ENCODE measurements around the gene BRI3. TPM values are rescaled to one million over a fixed set of nuclear protein-coding genes. Genes with fewer than 3 reads are reported as not detected.

The BRI3 gene
- total and polyA plus RNA-seq, 11 donors = 51.0 to 274 (median 229) TPM

DNA sequence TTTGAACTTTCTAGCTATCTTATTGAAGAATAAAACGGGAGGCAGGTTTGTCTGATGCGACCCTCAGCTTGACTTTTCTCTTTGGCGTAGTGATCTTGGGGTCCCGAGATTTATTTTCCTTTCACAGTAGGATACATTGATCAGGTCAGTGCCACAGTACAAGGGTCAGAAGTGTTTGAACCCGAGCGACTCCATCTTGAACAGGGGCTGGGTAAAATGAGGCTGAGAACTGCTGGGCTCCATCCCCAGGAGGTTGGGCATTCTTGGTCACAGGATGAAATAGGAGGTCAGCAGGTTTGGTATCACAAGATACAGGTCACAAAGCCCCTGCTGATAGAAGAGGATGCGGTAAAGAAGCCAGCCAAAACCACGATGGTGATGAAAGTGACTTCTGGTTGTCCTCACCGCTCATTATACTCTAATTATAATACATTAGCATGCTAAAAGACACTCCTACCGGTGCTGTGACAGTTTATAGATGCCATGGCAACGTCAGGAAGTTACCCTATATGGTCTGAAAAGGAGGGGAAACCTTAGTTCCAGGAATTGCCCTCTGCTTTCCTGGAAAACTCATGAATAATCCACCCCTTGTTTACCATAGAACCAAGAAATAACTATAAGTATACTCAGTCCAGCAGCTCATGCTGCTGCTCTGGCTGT is 26.4 kb upstream of the BRI3 start:
- H3K9me3 ChIP-seq = no peaks in the 10 kb centered on the region
- H3K27me3 ChIP-seq = no peaks in the 10 kb centered on the region
- H3K27ac ChIP-seq = no peak overlapping the region
- WGBS, 4 donors = 76 to 87% (median 84%) methylated on average over 11 of the region's 11 CpGs
- H3K36me3 ChIP-seq = peaks cover 0 to 16% (median 8%) of the 10 kb centered on the region in 9 donors
- TF ChIP-seq CTCF (IDR thresholded peaks at IDR 0.05) (no peak), POLR2A (IDR thresholded peaks at IDR 0.05) (no peak)
- intact Hi-C loops (cut with DNase I) = no loop called here
- H3K4me3 ChIP-seq = no peak overlapping the region
- peaks cover 0 to 38% (median 26%) of the 10 kb centered on the region in 12 donors for H3K4me1 ChIP-seq
- ATAC-seq (no peak), DNase-seq (no peak)

GRCh38 chr7:98256431-98256830 is 25.1 kb upstream of the BRI3 start:
- intact Hi-C loops (cut with DNase I) = no loop called here
- H3K4me3 ChIP-seq = no peak overlapping the region
- 95 to 96% (median 95%) methylated on average over 7 of the region's 7 CpGs for WGBS, 4 donors

GRCh38 chr7:98257701-98258100 is 23.8 kb upstream of the BRI3 start:
- Histone ChIP-seq H3K4me1 (peaks cover 0 to 19% (median 7%) of the 10 kb centered on the region in 12 donors), H3K27ac (no peak overlapping the region), H3K27me3 (no peaks in the 10 kb centered on the region), H3K36me3 (peaks cover 0 to 31% (median 16%) of the 10 kb centered on the region in 9 donors), H3K4me3 (no peak overlapping the region), H3K9me3 (no peaks in the 10 kb centered on the region)
- no peak for DNase-seq
- 82 to 95% (median 90%) methylated on average over 6 of the region's 6 CpGs for WGBS, 4 donors
- no peak for ATAC-seq
- intact Hi-C loops (cut with DNase I) = no loop called here
- no peak for TF ChIP-seq CTCF (IDR thresholded peaks at IDR 0.05)
- TF ChIP-seq POLR2A (IDR thresholded peaks at IDR 0.05) = no peak

More at GRCh38 chr7:98256431-98256830, 25.1 kb upstream of the BRI3 start:
- no peak for DNase-seq
- Histone ChIP-seq H3K36me3 (peaks cover 0 to 29% (median 14%) of the 10 kb centered on the region in 9 donors), H3K9me3 (no peaks in the 10 kb centered on the region), H3K27ac (no peak overlapping the region), H3K27me3 (no peaks in the 10 kb centered on the region), H3K4me1 (peaks cover 0 to 24% (median 13%) of the 10 kb centered on the region in 12 donors)
- TF ChIP-seq POLR2A (IDR thresholded peaks at IDR 0.05) (no peak), CTCF (IDR thresholded peaks at IDR 0.05) (no peak)
- no peak for ATAC-seq

DNA sequence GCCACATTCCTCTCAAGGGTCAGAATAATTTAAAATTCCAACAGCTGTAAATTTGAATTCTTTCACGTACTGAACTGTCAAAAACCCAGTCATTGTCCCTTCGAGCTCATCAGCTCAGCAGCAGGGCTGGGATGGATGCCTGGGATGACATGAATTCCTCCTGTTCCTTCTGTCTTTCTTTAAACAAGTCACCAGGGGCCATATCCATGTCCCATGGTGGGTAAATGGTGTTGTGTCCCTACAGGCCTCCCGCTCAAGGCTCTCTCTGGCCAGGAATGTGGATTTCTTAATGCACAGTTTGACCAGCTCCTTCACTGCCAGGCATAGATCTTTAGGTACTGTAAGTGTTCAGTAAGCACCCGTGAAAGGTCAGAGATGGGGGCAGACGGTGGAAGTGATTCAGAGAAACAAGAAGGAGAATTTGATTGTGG is 15.6 kb upstream of the BRI3 start:
- Histone ChIP-seq H3K4me3 (no peak overlapping the region), H3K27me3 (no peaks in the 10 kb centered on the region), H3K9me3 (no peaks in the 10 kb centered on the region), H3K27ac (no peak overlapping the region), H3K4me1 (no peaks in the 10 kb centered on the region), H3K36me3 (peaks cover 0 to 15% (median 8%) of the 10 kb centered on the region in 9 donors)
- 78 to 89% (median 85%) methylated on average over 5 of the region's 5 CpGs for WGBS, 4 donors
- DNase-seq = no peak
- TF ChIP-seq POLR2A (IDR thresholded peaks at IDR 0.05) (no peak), CTCF (IDR thresholded peaks at IDR 0.05) (no peak)
- no peak for ATAC-seq
- intact Hi-C loops (cut with DNase I) = no loop called here

All from heart left ventricle (tissue), 16 donors.